Panc1 (cell line): ENCODE measurements around the gene MYO1H.

ENCODE experiments used
- POLR2AphosphoS5 ChIP-seq: IDR thresholded peaks from 2 replicates; pipeline ENCODE4 v1.6.1; 2012; ENCODE audit warnings: mild to moderate bottlenecking, low read depth, low read length, moderate library complexity
- SIN3A ChIP-seq: IDR thresholded peaks from 2 replicates; pipeline ENCODE4 v1.6.1; 2012; ENCODE audit warnings: low read depth, mild to moderate bottlenecking, low read length, moderate library complexity, borderline replicate concordance; ENCODE audit not compliant: insufficient read depth
- TCF7L2 ChIP-seq: IDR thresholded peaks from 2 replicates; pipeline ENCODE4 v1.6.1; 2011; ENCODE audit warnings: mild to moderate bottlenecking, low read depth, low read length, inconsistent platforms
- TF ChIP-seq, protein P1 (sequence below): fragments of 450-650 bp; IDR thresholded peaks from 2 replicates; pipeline ENCODE4 v1.5.1; 2017; ENCODE audit warnings: mild to moderate bottlenecking
- TF ChIP-seq, protein P2 (sequence below), 2 experiments: IDR thresholded peaks; 2 replicates each; pipeline ENCODE4 v1.6.1; 2011 to 2012; ENCODE audit warnings: low read depth in 2 of 2, control low read depth in 1 of 2, low read length in 1 of 2, mild to moderate bottlenecking in 1 of 2, moderate library complexity in 1 of 2; ENCODE audit not compliant: insufficient read depth in 1 of 2

DNA sequence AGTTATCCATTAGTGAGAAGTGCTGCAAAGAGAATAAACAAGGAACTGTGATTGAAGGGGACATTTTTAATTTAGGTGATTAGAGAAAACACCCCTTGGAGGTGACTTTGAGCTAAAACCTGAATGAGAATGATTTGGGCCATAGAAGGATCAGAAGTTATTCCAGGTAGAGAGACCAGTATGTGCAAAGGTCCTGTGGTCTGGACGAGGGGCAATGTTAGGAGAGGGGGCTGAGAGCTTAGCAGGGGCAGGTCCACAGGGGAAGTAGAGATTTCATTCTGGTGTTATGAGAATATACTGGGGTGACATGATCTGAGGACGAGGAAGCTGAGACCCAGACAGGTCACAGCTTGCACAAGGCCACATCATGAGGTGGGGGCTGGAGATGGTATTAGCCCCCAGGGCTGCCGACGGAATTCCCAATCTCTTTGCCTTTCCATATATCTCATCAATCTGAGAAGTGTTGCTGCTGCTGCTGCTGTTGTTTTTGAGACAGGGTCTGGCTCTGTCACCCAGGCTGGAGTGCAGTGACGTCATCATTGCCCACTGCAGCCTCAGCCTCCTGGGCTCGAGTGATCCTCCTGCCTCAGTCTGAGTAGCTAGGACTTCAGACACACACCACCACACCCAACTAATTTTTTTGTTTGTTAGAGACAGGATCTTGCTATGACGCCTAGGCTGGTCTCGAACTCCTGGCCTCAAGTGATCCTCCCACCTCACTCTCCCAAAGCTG is 73.8 kb downstream of the MYO1H start:
- TF ChIP-seq, protein P1, sequence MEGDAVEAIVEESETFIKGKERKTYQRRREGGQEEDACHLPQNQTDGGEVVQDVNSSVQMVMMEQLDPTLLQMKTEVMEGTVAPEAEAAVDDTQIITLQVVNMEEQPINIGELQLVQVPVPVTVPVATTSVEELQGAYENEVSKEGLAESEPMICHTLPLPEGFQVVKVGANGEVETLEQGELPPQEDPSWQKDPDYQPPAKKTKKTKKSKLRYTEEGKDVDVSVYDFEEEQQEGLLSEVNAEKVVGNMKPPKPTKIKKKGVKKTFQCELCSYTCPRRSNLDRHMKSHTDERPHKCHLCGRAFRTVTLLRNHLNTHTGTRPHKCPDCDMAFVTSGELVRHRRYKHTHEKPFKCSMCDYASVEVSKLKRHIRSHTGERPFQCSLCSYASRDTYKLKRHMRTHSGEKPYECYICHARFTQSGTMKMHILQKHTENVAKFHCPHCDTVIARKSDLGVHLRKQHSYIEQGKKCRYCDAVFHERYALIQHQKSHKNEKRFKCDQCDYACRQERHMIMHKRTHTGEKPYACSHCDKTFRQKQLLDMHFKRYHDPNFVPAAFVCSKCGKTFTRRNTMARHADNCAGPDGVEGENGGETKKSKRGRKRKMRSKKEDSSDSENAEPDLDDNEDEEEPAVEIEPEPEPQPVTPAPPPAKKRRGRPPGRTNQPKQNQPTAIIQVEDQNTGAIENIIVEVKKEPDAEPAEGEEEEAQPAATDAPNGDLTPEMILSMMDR, result no peak
- TF ChIP-seq TCF7L2 (no peak), POLR2AphosphoS5 (no peak), SIN3A (no peak)
- TF ChIP-seq, protein P2, sequence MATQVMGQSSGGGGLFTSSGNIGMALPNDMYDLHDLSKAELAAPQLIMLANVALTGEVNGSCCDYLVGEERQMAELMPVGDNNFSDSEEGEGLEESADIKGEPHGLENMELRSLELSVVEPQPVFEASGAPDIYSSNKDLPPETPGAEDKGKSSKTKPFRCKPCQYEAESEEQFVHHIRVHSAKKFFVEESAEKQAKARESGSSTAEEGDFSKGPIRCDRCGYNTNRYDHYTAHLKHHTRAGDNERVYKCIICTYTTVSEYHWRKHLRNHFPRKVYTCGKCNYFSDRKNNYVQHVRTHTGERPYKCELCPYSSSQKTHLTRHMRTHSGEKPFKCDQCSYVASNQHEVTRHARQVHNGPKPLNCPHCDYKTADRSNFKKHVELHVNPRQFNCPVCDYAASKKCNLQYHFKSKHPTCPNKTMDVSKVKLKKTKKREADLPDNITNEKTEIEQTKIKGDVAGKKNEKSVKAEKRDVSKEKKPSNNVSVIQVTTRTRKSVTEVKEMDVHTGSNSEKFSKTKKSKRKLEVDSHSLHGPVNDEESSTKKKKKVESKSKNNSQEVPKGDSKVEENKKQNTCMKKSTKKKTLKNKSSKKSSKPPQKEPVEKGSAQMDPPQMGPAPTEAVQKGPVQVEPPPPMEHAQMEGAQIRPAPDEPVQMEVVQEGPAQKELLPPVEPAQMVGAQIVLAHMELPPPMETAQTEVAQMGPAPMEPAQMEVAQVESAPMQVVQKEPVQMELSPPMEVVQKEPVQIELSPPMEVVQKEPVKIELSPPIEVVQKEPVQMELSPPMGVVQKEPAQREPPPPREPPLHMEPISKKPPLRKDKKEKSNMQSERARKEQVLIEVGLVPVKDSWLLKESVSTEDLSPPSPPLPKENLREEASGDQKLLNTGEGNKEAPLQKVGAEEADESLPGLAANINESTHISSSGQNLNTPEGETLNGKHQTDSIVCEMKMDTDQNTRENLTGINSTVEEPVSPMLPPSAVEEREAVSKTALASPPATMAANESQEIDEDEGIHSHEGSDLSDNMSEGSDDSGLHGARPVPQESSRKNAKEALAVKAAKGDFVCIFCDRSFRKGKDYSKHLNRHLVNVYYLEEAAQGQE (IDR thresholded peaks at IDR 0.05; ENCODE audit: insufficient read depth in 1 of 2, low read depth in 2 of 2, low read length in 1 of 2), result no peak
